H1 (cell line): Measurements from ENCODE around the gene LRRK1. TPM values are rescaled to one million over a fixed set of nuclear protein-coding genes. Genes with fewer than 3 reads are reported as not detected.

ENCODE experiments used
- CTCF ChIA-PET: fragments of 300-600 bp; sonication (Branson Sonifier 250); formaldehyde crosslinking; loops from one replicate; lab custom pipeline; 2021; ENCODE audit not compliant: partially characterized antibody; lab: Charles Lee
- POLR2A ChIA-PET: fragments of 300-600 bp; sonication (Branson Sonifier 250); formaldehyde crosslinking; loops from one replicate; lab custom pipeline; 2021; ENCODE audit warnings: inconsistent platforms; ENCODE audit not compliant: partially characterized antibody; lab: Charles Lee
- DNase-seq, 2 experiments: peaks; one replicate each; pipeline versions ENCODE4 v3.0.0 to v3.0.0-alpha.2; 2010 to 2022; ENCODE audit warnings: low spot score in 2 of 2, low read depth in 1 of 2, mixed read lengths in 1 of 2
- FAIRE-seq: peaks from 2 replicates; lab custom pipeline; 2011; peaks lifted over from hg19 to GRCh38; lab: Jason Lieb, UNC
- H2AFZ ChIP-seq: 2 replicates; pipeline ENCODE4 v1.8.1; 2012; ENCODE audit warnings: low read length, inconsistent platforms
- H2AK5ac ChIP-seq: 2 replicates; pipeline ENCODE4 v1.6.1; 2013; ENCODE audit warnings: low read depth, low read length
- H2BK120ac ChIP-seq: replicated peaks from 2 replicates; pipeline ENCODE3; 2013; ENCODE audit warnings: low read depth, low read length, inconsistent platforms
- H2BK12ac ChIP-seq: 2 replicates; pipeline ENCODE4 v1.6.1; 2013; ENCODE audit warnings: low read depth, low read length
- H2BK15ac ChIP-seq: 2 replicates; pipeline ENCODE4 v1.6.1; 2013; ENCODE audit warnings: low read length
- H2BK20ac ChIP-seq: 2 replicates; pipeline ENCODE4 v1.6.1; 2013; ENCODE audit warnings: low read length
- H2BK5ac ChIP-seq: 2 replicates; pipeline ENCODE4 v1.6.1; 2013; ENCODE audit warnings: low read depth, low read length
- H3K14ac ChIP-seq: 2 replicates; pipeline ENCODE4 v1.6.1; 2013; ENCODE audit warnings: inconsistent platforms; ENCODE audit not compliant: insufficient read length
- H3K18ac ChIP-seq: 2 replicates; pipeline ENCODE4 v1.6.1; 2013; ENCODE audit warnings: low read length; ENCODE audit errors: extremely low read depth
- H3K23ac ChIP-seq: 2 replicates; pipeline ENCODE4 v1.6.1; 2013; ENCODE audit warnings: inconsistent platforms; ENCODE audit not compliant: insufficient read length
- H3K23me2 ChIP-seq: 2 replicates; pipeline ENCODE4 v1.6.1; 2013; ENCODE audit warnings: low read depth, low read length
- H3K27ac ChIP-seq: 2 replicates; pipeline ENCODE4 v1.6.1; 2011; ENCODE audit warnings: low read depth, low read length, inconsistent platforms
- H3K27me3 ChIP-seq, 4 experiments: replicated peaks in 1 of 4; 1 replicate in 1 of 4; 2 replicates in 3 of 4; pipeline versions ENCODE4 v1.6.1 to v1.8.1; 2011 to 2013; ENCODE audit warnings: low read length in 3 of 4, mild to moderate bottlenecking in 3 of 4, inconsistent platforms in 2 of 4, mixed read lengths in 2 of 4, moderate library complexity in 1 of 4; ENCODE audit not compliant: control insufficient read depth in 3 of 4, insufficient read depth in 3 of 4; ENCODE audit errors: extremely low read depth in 1 of 4
- H3K36me3 ChIP-seq, 4 experiments: 2 replicates each; pipeline versions ENCODE4 v1.6.1 to v1.8.1; 2011 to 2013; ENCODE audit warnings: mild to moderate bottlenecking in 4 of 4, low read length in 3 of 4, moderate library complexity in 2 of 4, control low read depth in 1 of 4, inconsistent platforms in 1 of 4; ENCODE audit not compliant: insufficient read depth in 4 of 4, control insufficient read depth in 2 of 4
- H3K4ac ChIP-seq: replicated peaks from 2 replicates; pipeline ENCODE3; 2013; ENCODE audit warnings: low read length, low read depth, mixed read lengths, inconsistent platforms; ENCODE audit not compliant: insufficient read length
- H3K4me1 ChIP-seq, 4 experiments: replicated peaks in 1 of 4; 1 replicate in 1 of 4; 2 replicates in 3 of 4; pipeline versions ENCODE4 v1.6.1 to v1.8.1; 2011 to 2013; ENCODE audit warnings: low read length in 3 of 4, inconsistent platforms in 2 of 4, mixed read lengths in 1 of 4; ENCODE audit not compliant: insufficient read depth in 4 of 4, control insufficient read depth in 3 of 4
- H3K4me2 ChIP-seq, 2 experiments: 2 replicates each; pipeline versions ENCODE4 v1.6.1 to v1.8.1; 2011 to 2013; ENCODE audit warnings: low read depth in 2 of 2, low read length in 2 of 2, control low read depth in 1 of 2, inconsistent platforms in 1 of 2, mild to moderate bottlenecking in 1 of 2; ENCODE audit not compliant: insufficient read depth in 1 of 2
- H3K4me3 ChIP-seq, 4 experiments: fragments of 200-600, 300-600 bp in 1 of 4; sonication (generic), shearing (Covaris generic), sonication (Bioruptor Twin) in 1 of 4; 2 replicates each; pipeline versions ENCODE4 v1.5.1 to v1.8.1; 2011 to 2016; ENCODE audit warnings: low read length in 4 of 4, low read depth in 3 of 4, control low read depth in 2 of 4, inconsistent platforms in 2 of 4, mild to moderate bottlenecking in 2 of 4, mixed read lengths in 1 of 4, moderate library complexity in 1 of 4; ENCODE audit not compliant: insufficient read depth in 2 of 4; ENCODE audit errors: extremely low read depth in 1 of 4
- H3K56ac ChIP-seq: replicated peaks from 2 replicates; pipeline ENCODE3; 2013; ENCODE audit warnings: low read depth, mild to moderate bottlenecking, mixed read lengths, low read length, inconsistent platforms; ENCODE audit not compliant: insufficient read length
- H3K79me1 ChIP-seq: 2 replicates; pipeline ENCODE4 v1.6.1; 2013; ENCODE audit warnings: low read depth, low read length, control low read depth
- H3K79me2 ChIP-seq, 2 experiments: 2 replicates each; pipeline versions ENCODE4 v1.6.1 to v1.8.1; 2012 to 2013; ENCODE audit warnings: low read length in 2 of 2, mild to moderate bottlenecking in 2 of 2, inconsistent platforms in 1 of 2; ENCODE audit not compliant: insufficient read depth in 2 of 2, control insufficient read depth in 1 of 2
- H3K9ac ChIP-seq, 4 experiments: replicated peaks in 1 of 4; 1 replicate in 1 of 4; 2 replicates in 3 of 4; pipeline versions ENCODE4 v1.6.1 to v1.8.1; 2011 to 2013; ENCODE audit warnings: low read depth in 3 of 4, low read length in 3 of 4, control low read depth in 2 of 4, mild to moderate bottlenecking in 2 of 4, moderate library complexity in 2 of 4, inconsistent platforms in 1 of 4; ENCODE audit errors: extremely low read depth in 1 of 4
- H3K9me3 ChIP-seq, 2 experiments: 2 replicates each; pipeline versions ENCODE4 v1.6.1 to v1.8.1; 2012 to 2013; ENCODE audit warnings: mild to moderate bottlenecking in 2 of 2, moderate library complexity in 2 of 2, control low read depth in 1 of 2, inconsistent platforms in 1 of 2, low read depth in 1 of 2, low read length in 1 of 2, mixed read lengths in 1 of 2; ENCODE audit not compliant: insufficient read depth in 2 of 2
- H4K20me1 ChIP-seq, 2 experiments: replicated peaks in 1 of 2; 2 replicates each; pipeline versions ENCODE3 to v1.8.1; 2011 to 2013; ENCODE audit warnings: inconsistent platforms in 2 of 2, low read length in 2 of 2, mild to moderate bottlenecking in 1 of 2; ENCODE audit not compliant: insufficient read depth in 2 of 2, control insufficient read depth in 1 of 2
- H4K5ac ChIP-seq: 2 replicates; pipeline ENCODE4 v1.6.1; 2013; ENCODE audit warnings: low read length, low read depth, mixed read lengths, inconsistent platforms; ENCODE audit not compliant: insufficient read length
- H4K8ac ChIP-seq: 2 replicates; pipeline ENCODE4 v1.8.0; 2013; ENCODE audit warnings: mild to moderate bottlenecking, moderate library complexity, low read length, inconsistent platforms; ENCODE audit not compliant: insufficient read depth; ENCODE audit errors: extremely low read depth
- H4K91ac ChIP-seq: replicated peaks from 2 replicates; pipeline ENCODE3; 2013; ENCODE audit warnings: low read length, mixed read lengths, inconsistent platforms; ENCODE audit not compliant: insufficient read length
- CHD2 ChIP-seq: IDR thresholded peaks from 2 replicates; pipeline ENCODE4 v1.6.1; 2012; ENCODE audit warnings: low read length, improper control_type of control experiment
- JUN ChIP-seq: IDR thresholded peaks from 2 replicates; pipeline ENCODE4 v1.6.1; 2011; ENCODE audit warnings: low read depth, mild to moderate bottlenecking, improper control_type of control experiment, low read length
- KDM4A ChIP-seq: IDR thresholded peaks from one replicate; pipeline ENCODE4 v1.7.1; 2012; ENCODE audit warnings: low read depth, mild to moderate bottlenecking, moderate library complexity, low read length, inconsistent platforms; ENCODE audit not compliant: severe bottlenecking
- KDM5A ChIP-seq: fragments of 200-600 bp; IDR thresholded peaks from 2 replicates; pipeline ENCODE4 v1.7.1; 2012; ENCODE audit warnings: mild to moderate bottlenecking, low read length, inconsistent platforms, mixed read lengths
- PHF8 ChIP-seq: fragments of 200-600 bp; sonication (generic); conservative IDR thresholded peaks from 2 replicates; pipeline ENCODE4 v1.7.1; 2012; ENCODE audit warnings: low read depth, mild to moderate bottlenecking, inconsistent platforms, low read length, moderate library complexity
- POU5F1 ChIP-seq: IDR thresholded peaks from 2 replicates; pipeline ENCODE4 v1.6.1; 2011; ENCODE audit warnings: low read depth, mild to moderate bottlenecking, low read length, moderate library complexity
- SIRT6 ChIP-seq: IDR thresholded peaks from one replicate; pipeline ENCODE4 v1.7.1; 2012; ENCODE audit warnings: low read length, inconsistent platforms
- WGBS, 2 experiments: shearing (Covaris generic) in 1 of 2; methylation state at CpG; one replicate each; pipeline versions ENCODE4 v1.1.6 to v1.1.7; 2013 to 2015; ENCODE audit warnings: low lambda C conversion rate in 2 of 2, mixed read lengths in 2 of 2, inconsistent platforms in 1 of 2, low coverage in 1 of 2, missing lambda C conversion rate in 1 of 2; ENCODE audit not compliant: insufficient replicate concordance in 2 of 2, insufficient coverage in 1 of 2, insufficient read length in 1 of 2; ENCODE audit errors: extremely low coverage in 1 of 2, missing lambda C conversion rate in 1 of 2; 5-methylcytosine and 5-hydroxymethylcytosine counted together
- polyA plus RNA-seq, 7 experiments: library from polyadenylated mRNA; depleted of rRNA in 3 of 7; stranded (reverse) in 5 of 7; unstranded in 2 of 7; fragments of >200 nt in 5 of 7; fragments of 200-250 nt in 2 of 7; gene quantifications; 1 replicate in 5 of 7; 2 replicates in 1 of 7; 4 replicates in 1 of 7; pipeline versions ENCODE4 v1.2.1 to v1.2.3, GENCODE V29; 2011 to 2013; ENCODE audit warnings: missing spikeins in 2 of 7, mixed read lengths in 2 of 7
- total RNA-seq: library from RNA; stranded (reverse); fragmentation: NEBNext Ultra II Directional; extraction: Animal tissue kit (Norgen Biotek cat#: 25700); gene quantifications from 2 replicates; pipeline ENCODE4 v1.2.1, GENCODE V29; 2021

The LRRK1 gene
- total and polyA plus RNA-seq, 2 of the 8 experiments (the other 6 are each of a cell fraction or from before 2014, with no cell fraction given): 1.2 to 3.6 TPM

GRCh38 chr15:100948430-100948762 is 29.2 kb downstream of the LRRK1 start:
- Histone ChIP-seq H2AK5ac (no peak overlapping the region), H3K4me1 (peaks cover 0 to 5% (median 2%) of the 10 kb centered on the region in 4 experiments; a peak in 3 of 7 replicates), H3K27ac (no peak overlapping the region), H2BK12ac (no peak overlapping the region), H4K8ac (no peak overlapping the region), H3K79me2 (no peaks in the 10 kb centered on the region), H3K9ac (no peak overlapping the region), H2BK15ac (no peak overlapping the region), H3K4me3 (no peak overlapping the region), H4K5ac (no peak overlapping the region), H2AFZ (peak overlapping the region; percentile 59), H3K23ac (no peak overlapping the region), H4K91ac (no peak overlapping the region), H3K14ac (no peak overlapping the region), H3K36me3 (no peaks in the 10 kb centered on the region), H3K27me3 (no peaks in the 10 kb centered on the region), H2BK20ac (no peak overlapping the region), H2BK120ac (no peak overlapping the region), H3K4ac (no peak overlapping the region), H3K23me2 (no peaks in the 10 kb centered on the region), H3K79me1 (no peaks in the 10 kb centered on the region), H3K18ac (no peak overlapping the region), H4K20me1 (no peaks in the 10 kb centered on the region), H3K56ac (no peak overlapping the region), H3K9me3 (no peaks in the 10 kb centered on the region), H3K4me2 (no peak overlapping the region), H2BK5ac (no peak overlapping the region)
- CTCF ChIA-PET: interaction anchor here (1.0 kb wide), 1 partner anchor 60 kb away, joined by 3 read pairs; no protein-coding TSS in a partner anchor
- DNase-seq (no peak), FAIRE-seq (no peak)
- POLR2A ChIA-PET: no interaction called here
- WGBS, 2 experiments: 84% methylated on average over 3 of the region's 3 CpGs; no CpG with 5 or more reads in 1 of the 2 experiments
- TF ChIP-seq CHD2 (no peak), SIRT6 (no peak), POU5F1 (no peak), PHF8 (no peak), KDM4A (no peak), JUN (no peak), KDM5A (no peak)
